CD4-positive, CD25-positive, alpha-beta regulatory T cell (primary cell): ENCODE measurements around the gene MAP2. TPM values are rescaled to one million over a fixed set of nuclear protein-coding genes. Genes with fewer than 3 reads are reported as not detected.

Experiments
- ATAC-seq, 2 donors: fragments of 150-1000 bp; cut with Tn5 transposase; one replicate each; pipeline ENCODE4 v1.10.0; 2021; ENCODE audit warnings: low read depth in 2 of 2, moderate number of reproducible peaks in 2 of 2, moderate library complexity in 1 of 2
- DNase-seq, 3 donors: peaks; one replicate each; pipeline versions ENCODE4 v3.0.0 to v3.0.0-alpha.2; 2012 to 2022; ENCODE audit warnings: mixed read lengths in 1 of 3
- H3K27ac ChIP-seq: one replicate; pipeline ENCODE4 v1.7.0; 2013; ENCODE audit warnings: mild to moderate bottlenecking, low read length; ENCODE audit not compliant: insufficient read depth, poor library complexity, severe bottlenecking
- H3K27me3 ChIP-seq: one replicate; pipeline ENCODE4 v1.7.0; 2013; ENCODE audit warnings: low read length; ENCODE audit not compliant: control insufficient read depth, insufficient read depth
- H3K36me3 ChIP-seq: one replicate; pipeline ENCODE4 v1.7.0; 2013; ENCODE audit warnings: mild to moderate bottlenecking, low read length, moderate library complexity; ENCODE audit not compliant: control insufficient read depth, insufficient read depth
- H3K4me1 ChIP-seq: 2 replicates; pipeline ENCODE4 v1.7.0; 2013; ENCODE audit warnings: mild to moderate bottlenecking, low read length; ENCODE audit not compliant: insufficient read depth, control insufficient read depth, poor library complexity, severe bottlenecking
- H3K4me3 ChIP-seq: one replicate; pipeline ENCODE4 v1.7.0; 2013; ENCODE audit warnings: low read depth, mild to moderate bottlenecking, low read length, moderate library complexity
- H3K9me3 ChIP-seq, 2 experiments: 1 replicate in 1 of 2; 2 replicates in 1 of 2; pipeline ENCODE4 v1.7.0; 2013; ENCODE audit warnings: low read length in 2 of 2, mild to moderate bottlenecking in 1 of 2, moderate library complexity in 1 of 2; ENCODE audit not compliant: control insufficient read depth in 2 of 2
- H3K27ac Mint-ChIP-seq, 3 donors: one replicate each; pipeline ENCODE4 v1.8.0; 2020 to 2022; ENCODE audit warnings: mild to moderate bottlenecking in 3 of 3, mixed read lengths in 3 of 3, moderate library complexity in 2 of 3
- H3K27me3 Mint-ChIP-seq: one replicate; pipeline ENCODE4 v1.8.0; 2022; ENCODE audit warnings: mild to moderate bottlenecking, mixed read lengths
- H3K36me3 Mint-ChIP-seq: one replicate; pipeline ENCODE4 v1.8.0; 2020; ENCODE audit warnings: mixed read lengths
- H3K4me1 Mint-ChIP-seq, 4 donors: one replicate each; pipeline ENCODE4 v1.8.0; 2020 to 2022; ENCODE audit warnings: mixed read lengths in 4 of 4, mild to moderate bottlenecking in 1 of 4
- H3K4me3 Mint-ChIP-seq, 4 donors: one replicate each; pipeline ENCODE4 v1.8.0; 2020 to 2022; ENCODE audit warnings: mild to moderate bottlenecking in 4 of 4, mixed read lengths in 4 of 4, moderate library complexity in 3 of 4
- H3K9me3 Mint-ChIP-seq, 7 donors: one replicate each; pipeline ENCODE4 v1.8.0; 2020 to 2022; ENCODE audit warnings: mixed read lengths in 7 of 7, mild to moderate bottlenecking in 3 of 7, moderate library complexity in 2 of 7
- polyA plus RNA-seq, 4 donors: library from polyadenylated mRNA; unstranded; fragments of 300-500 nt; fragmentation: Illumina TruSeq; gene quantifications; one replicate each; pipeline ENCODE4 v1.2.3, GENCODE V29; 2021
- total RNA-seq: library from RNA; stranded (reverse); gene quantifications from one replicate; pipeline ENCODE4 v1.2.3, GENCODE V29; 2022

MAP2 gene
- total and polyA plus RNA-seq, 5 donors from 2014 or later, result 0.16 to 1.1 TPM; not detected in 3

DNA sequence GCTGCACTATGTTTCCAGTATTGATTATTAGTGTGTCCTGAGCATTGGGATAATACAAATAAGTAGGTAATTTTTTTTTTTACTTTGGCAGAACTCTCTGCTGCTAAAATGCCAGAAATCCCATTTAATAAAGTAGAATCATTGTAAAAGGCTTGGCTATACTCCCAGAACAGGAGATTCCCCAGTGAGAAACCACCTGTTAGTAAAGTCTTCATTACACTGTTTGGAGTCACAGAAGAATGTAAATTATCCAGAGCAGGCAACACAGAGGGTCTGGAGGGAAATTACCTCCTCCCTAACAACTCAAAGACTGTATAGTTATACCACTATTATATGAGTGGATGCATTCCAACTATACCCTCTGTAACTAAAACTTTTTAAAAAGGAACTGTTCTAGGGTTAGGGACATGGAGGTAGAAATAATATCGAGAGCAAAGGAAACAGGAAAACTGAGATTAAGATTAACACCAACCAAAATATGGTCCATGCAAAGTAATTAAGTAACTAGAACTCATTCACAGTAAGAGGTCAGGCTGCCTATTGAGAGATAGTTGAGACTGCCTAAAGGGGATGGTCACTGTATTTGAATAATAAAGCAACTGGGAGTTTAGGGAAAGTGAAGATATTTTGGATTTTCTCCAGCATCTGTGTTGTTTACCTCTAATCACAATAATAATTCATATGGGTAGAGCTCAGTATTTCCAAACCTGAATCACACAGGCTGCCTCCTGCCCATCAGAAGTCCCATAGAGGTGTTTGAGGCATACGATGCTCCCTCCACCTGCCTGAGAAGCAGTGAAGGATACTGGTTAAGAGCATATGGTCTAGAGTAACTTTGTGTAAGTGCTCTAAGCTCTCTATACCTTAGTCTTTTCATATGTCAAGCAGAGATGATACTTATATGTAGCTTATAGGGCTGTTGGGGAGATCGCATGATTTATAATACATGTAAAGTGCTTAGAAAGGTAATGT is 34.4 kb downstream of the MAP2 start:
- Histone ChIP-seq H3K27ac (no peak overlapping the region), H3K36me3 (no peaks in the 10 kb centered on the region), H3K4me3 (no peak overlapping the region), H3K27me3 (no peaks in the 10 kb centered on the region), H3K9me3 (no peaks in the 10 kb centered on the region), H3K4me1 (no peaks in the 10 kb centered on the region)
- DNase-seq (no peak), ATAC-seq (no peak)
- H3K36me3 Mint-ChIP-seq, result no peaks in the 10 kb centered on the region
- H3K27me3 Mint-ChIP-seq, result no peaks in the 10 kb centered on the region
- peaks cover 0 to 5% (median 2%) of the 10 kb centered on the region in 7 donors for H3K9me3 Mint-ChIP-seq
- no peaks in the 10 kb centered on the region for H3K4me1 Mint-ChIP-seq
- no peak overlapping the region for H3K27ac Mint-ChIP-seq
- no peak overlapping the region for H3K4me3 Mint-ChIP-seq

DNA sequence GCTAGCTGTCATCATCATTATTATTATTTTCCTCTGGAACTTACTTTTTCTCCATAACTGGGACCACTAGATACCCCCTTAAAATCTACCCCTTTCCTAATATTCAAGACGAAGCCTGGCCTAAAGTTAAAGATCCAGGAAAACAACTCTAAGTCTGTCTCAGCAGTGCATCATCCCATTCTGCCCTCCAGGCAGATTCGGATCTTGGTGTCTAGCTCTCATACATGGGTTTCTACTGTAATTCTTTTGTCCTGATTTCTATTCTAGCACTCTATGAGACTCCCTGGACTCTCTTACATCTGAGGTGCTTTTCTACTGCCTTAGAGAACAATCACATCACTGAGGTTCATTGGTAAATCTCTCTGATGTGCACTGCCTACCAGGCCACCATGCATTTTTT is 35.5 kb downstream of the MAP2 start:
- Histone ChIP-seq H3K27ac (no peak overlapping the region), H3K27me3 (no peaks in the 10 kb centered on the region), H3K9me3 (no peaks in the 10 kb centered on the region), H3K4me1 (no peaks in the 10 kb centered on the region), H3K36me3 (no peaks in the 10 kb centered on the region), H3K4me3 (no peak overlapping the region)
- Mint-ChIP-seq H3K9me3 (peaks cover 0 to 5% (median 2%) of the 10 kb centered on the region in 7 donors), H3K27ac (no peak overlapping the region), H3K4me1 (no peaks in the 10 kb centered on the region), H3K27me3 (no peaks in the 10 kb centered on the region), H3K36me3 (no peaks in the 10 kb centered on the region), H3K4me3 (no peak overlapping the region)
- DNase-seq (no peak), ATAC-seq (no peak)

- no peak overlapping the region for H3K4me3 Mint-ChIP-seq
- no peak overlapping the region for H3K27ac Mint-ChIP-seq
- Histone ChIP-seq H3K27ac (no peak overlapping the region), H3K4me1 (no peaks in the 10 kb centered on the region), H3K4me3 (no peak overlapping the region), H3K9me3 (no peaks in the 10 kb centered on the region), H3K36me3 (no peaks in the 10 kb centered on the region), H3K27me3 (no peaks in the 10 kb centered on the region)
- no peak for DNase-seq
- no peak for ATAC-seq
- peaks cover 0 to 5% (median 2%) of the 10 kb centered on the region in 7 donors for H3K9me3 Mint-ChIP-seq
- no peaks in the 10 kb centered on the region for H3K36me3 Mint-ChIP-seq
- no peaks in the 10 kb centered on the region for H3K27me3 Mint-ChIP-seq
- no peaks in the 10 kb centered on the region for H3K4me1 Mint-ChIP-seq
Measured at GRCh38 chr2:209460151-209460761, 36.4 kb downstream of the MAP2 start.

- Histone ChIP-seq H3K4me3 (no peak overlapping the region), H3K36me3 (no peaks in the 10 kb centered on the region), H3K9me3 (no peaks in the 10 kb centered on the region), H3K27ac (no peak overlapping the region), H3K27me3 (no peaks in the 10 kb centered on the region), H3K4me1 (no peaks in the 10 kb centered on the region)
- no peaks in the 10 kb centered on the region for H3K27me3 Mint-ChIP-seq
- no peaks in the 10 kb centered on the region for H3K36me3 Mint-ChIP-seq
- no peak for DNase-seq
- no peak for ATAC-seq
- H3K4me3 Mint-ChIP-seq, result no peak overlapping the region
- H3K4me1 Mint-ChIP-seq, result no peaks in the 10 kb centered on the region
- peaks cover 0 to 9% (median 4%) of the 10 kb centered on the region in 7 donors for H3K9me3 Mint-ChIP-seq
- H3K27ac Mint-ChIP-seq, result no peak overlapping the region
Measured at GRCh38 chr2:209463226-209463625, 39.4 kb downstream of the MAP2 start.

GRCh38 chr2:209463835-209464234 is 40.0 kb downstream of the MAP2 start:
- Mint-ChIP-seq H3K36me3 (no peaks in the 10 kb centered on the region), H3K27ac (no peak overlapping the region), H3K9me3 (peaks cover 0 to 9% (median 4%) of the 10 kb centered on the region in 7 donors), H3K4me1 (no peaks in the 10 kb centered on the region), H3K4me3 (no peak overlapping the region), H3K27me3 (no peaks in the 10 kb centered on the region)
- ATAC-seq (no peak), DNase-seq (no peak)
- no peak overlapping the region for H3K27ac ChIP-seq
- no peaks in the 10 kb centered on the region for H3K36me3 ChIP-seq
- no peaks in the 10 kb centered on the region for H3K27me3 ChIP-seq
- H3K4me3 ChIP-seq, result no peak overlapping the region
- no peaks in the 10 kb centered on the region for H3K9me3 ChIP-seq
- H3K4me1 ChIP-seq, result no peaks in the 10 kb centered on the region

DNA sequence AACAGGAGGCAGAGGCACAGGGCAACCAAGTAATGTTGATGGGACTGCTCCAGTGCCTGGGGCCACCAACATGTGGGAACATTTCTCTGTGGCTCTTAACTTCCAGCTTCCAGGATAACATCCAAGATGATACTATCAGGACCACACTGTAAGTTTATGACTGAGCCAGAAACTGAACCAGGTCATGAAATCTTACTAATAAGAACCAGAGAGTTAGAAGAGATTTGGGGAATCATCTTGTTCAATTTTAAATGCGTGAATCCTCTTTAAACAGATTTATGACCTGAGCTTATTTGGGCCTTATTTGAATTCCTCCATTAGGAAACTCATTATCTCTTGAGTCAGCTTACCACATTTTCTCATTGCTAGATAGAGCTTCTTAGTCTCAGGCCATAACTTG is 45.0 kb downstream of the MAP2 start:
- no peak overlapping the region for H3K27ac ChIP-seq
- Mint-ChIP-seq H3K27ac (no peak overlapping the region), H3K27me3 (no peaks in the 10 kb centered on the region), H3K4me3 (no peak overlapping the region), H3K9me3 (peaks cover 0 to 9% (median 2%) of the 10 kb centered on the region in 7 donors), H3K4me1 (no peaks in the 10 kb centered on the region), H3K36me3 (no peaks in the 10 kb centered on the region)
- no peak for DNase-seq
- no peaks in the 10 kb centered on the region for H3K9me3 ChIP-seq
- H3K27me3 ChIP-seq, result no peaks in the 10 kb centered on the region
- no peak overlapping the region for H3K4me3 ChIP-seq
- ATAC-seq, result no peak
- H3K36me3 ChIP-seq, result no peaks in the 10 kb centered on the region
- no peaks in the 10 kb centered on the region for H3K4me1 ChIP-seq

DNA sequence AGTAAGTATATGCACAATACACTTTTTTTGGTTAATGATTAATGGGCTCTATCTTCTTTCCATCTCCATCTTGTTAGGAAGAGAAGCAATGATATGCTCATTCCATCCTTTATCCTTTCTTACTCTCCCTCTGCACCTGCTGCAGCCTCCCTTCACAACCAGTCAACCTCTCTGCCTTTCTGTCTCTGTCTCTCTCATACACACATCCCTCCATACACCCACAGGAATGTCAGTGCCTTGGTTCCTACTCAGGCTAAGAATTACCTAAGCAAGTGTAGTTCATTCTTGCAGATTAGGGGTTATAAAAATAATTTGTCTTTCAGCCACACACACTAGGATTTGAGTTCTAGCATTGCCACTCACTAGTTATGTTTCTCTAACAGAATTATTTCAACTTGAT is 45.6 kb downstream of the MAP2 start:
- no peaks in the 10 kb centered on the region for H3K36me3 Mint-ChIP-seq

More for the DNA sequence above, 45.6 kb downstream of the MAP2 start:
- Histone ChIP-seq H3K9me3 (no peaks in the 10 kb centered on the region), H3K4me1 (no peaks in the 10 kb centered on the region), H3K27me3 (no peaks in the 10 kb centered on the region), H3K36me3 (no peaks in the 10 kb centered on the region), H3K27ac (no peak overlapping the region), H3K4me3 (no peak overlapping the region)
- ATAC-seq (no peak), DNase-seq (no peak)
- Mint-ChIP-seq H3K27ac (no peak overlapping the region), H3K4me3 (no peak overlapping the region), H3K27me3 (no peaks in the 10 kb centered on the region), H3K9me3 (peaks cover 0 to 9% (median 2%) of the 10 kb centered on the region in 7 donors), H3K4me1 (no peaks in the 10 kb centered on the region)
